Mesenchymal stem cell (in vitro differentiated cells and primary cell): ENCODE data around the gene SLC38A8.

ENCODE experiments used
- DNase-seq: peaks from one replicate; pipeline ENCODE4 v3.0.0-alpha.2; 2013
- H2AFZ ChIP-seq: one replicate; pipeline ENCODE4 v1.6.1; 2013; ENCODE audit warnings: low read depth, mild to moderate bottlenecking, control low read depth, inconsistent platforms, low read length, moderate library complexity
- H2AK5ac ChIP-seq: 2 replicates; pipeline ENCODE4 v1.6.1; 2013; ENCODE audit warnings: low read length, moderate library complexity, mild to moderate bottlenecking, inconsistent platforms; ENCODE audit not compliant: severe bottlenecking
- H2BK120ac ChIP-seq: one replicate; pipeline ENCODE4 v1.6.1; 2013; ENCODE audit warnings: low read depth, mild to moderate bottlenecking, inconsistent platforms, low read length, moderate library complexity
- H2BK12ac ChIP-seq, 2 experiments: one replicate each; pipeline ENCODE4 v1.6.1; 2013; ENCODE audit warnings: inconsistent platforms in 2 of 2, low read length in 2 of 2, mild to moderate bottlenecking in 2 of 2, moderate library complexity in 2 of 2, control low read depth in 1 of 2
- H2BK15ac ChIP-seq: one replicate; pipeline ENCODE4 v1.6.1; 2013; ENCODE audit warnings: mild to moderate bottlenecking, low read depth, inconsistent platforms; ENCODE audit not compliant: poor library complexity, severe bottlenecking
- H2BK5ac ChIP-seq: 2 replicates; pipeline ENCODE4 v1.6.1; 2013; ENCODE audit warnings: low read depth, mild to moderate bottlenecking, low read length, control low read depth, inconsistent platforms; ENCODE audit not compliant: poor library complexity, severe bottlenecking
- H3K14ac ChIP-seq, 2 experiments: one replicate each; pipeline ENCODE4 v1.6.1; 2013; ENCODE audit warnings: inconsistent platforms in 2 of 2, low read length in 2 of 2, control low read depth in 1 of 2, mild to moderate bottlenecking in 1 of 2, moderate library complexity in 1 of 2
- H3K18ac ChIP-seq, 2 experiments: one replicate each; pipeline ENCODE4 v1.6.1; 2013; ENCODE audit warnings: inconsistent platforms in 2 of 2, low read length in 2 of 2, control low read depth in 1 of 2, low read depth in 1 of 2, mild to moderate bottlenecking in 1 of 2
- H3K23ac ChIP-seq, 2 experiments: one replicate each; pipeline ENCODE4 v1.6.1; 2013; ENCODE audit warnings: inconsistent platforms in 2 of 2, low read length in 2 of 2, mild to moderate bottlenecking in 2 of 2, moderate library complexity in 2 of 2, control low read depth in 1 of 2
- H3K27ac ChIP-seq: 2 replicates; pipeline ENCODE4 v1.5.1; 2013; ENCODE audit warnings: mild to moderate bottlenecking, moderate library complexity, low read length, control low read depth, inconsistent platforms; ENCODE audit not compliant: poor library complexity, severe bottlenecking
- H3K27me3 ChIP-seq, 2 experiments: 2 replicates each; pipeline versions ENCODE4 v1.6.1 to v1.7.0; 2013; ENCODE audit warnings: low read length in 2 of 2, mild to moderate bottlenecking in 2 of 2, moderate library complexity in 2 of 2, control low read depth in 1 of 2, inconsistent platforms in 1 of 2; ENCODE audit not compliant: control insufficient read depth in 1 of 2, insufficient read depth in 1 of 2
- H3K36me3 ChIP-seq, 2 experiments: 2 replicates each; pipeline versions ENCODE4 v1.6.1 to v1.7.0; 2013; ENCODE audit warnings: low read length in 2 of 2, control low read depth in 1 of 2, inconsistent platforms in 1 of 2, low read depth in 1 of 2, mild to moderate bottlenecking in 1 of 2; ENCODE audit not compliant: insufficient read depth in 2 of 2, control insufficient read depth in 1 of 2
- H3K4ac ChIP-seq, 2 experiments: one replicate each; pipeline ENCODE4 v1.6.1; 2013; ENCODE audit warnings: inconsistent platforms in 2 of 2, low read length in 2 of 2, mild to moderate bottlenecking in 2 of 2, moderate library complexity in 2 of 2, control low read depth in 1 of 2, low read depth in 1 of 2
- H3K4me1 ChIP-seq: 2 replicates; pipeline ENCODE4 v1.6.1; 2013; ENCODE audit warnings: low read depth, low read length, control low read depth; ENCODE audit not compliant: control insufficient read depth, insufficient read depth
- H3K4me2 ChIP-seq: 2 replicates; pipeline ENCODE4 v1.6.1; 2013; ENCODE audit warnings: low read length, mild to moderate bottlenecking, inconsistent platforms; ENCODE audit not compliant: poor library complexity, severe bottlenecking
- H3K4me3 ChIP-seq, 2 experiments: 2 replicates each; pipeline versions ENCODE4 v1.5.1 to v1.7.0; 2013; ENCODE audit warnings: low read length in 2 of 2, mild to moderate bottlenecking in 2 of 2, control low read depth in 1 of 2, low read depth in 1 of 2; ENCODE audit not compliant: insufficient read depth in 1 of 2
- H3K79me1 ChIP-seq: replicated peaks from 2 replicates; pipeline ENCODE4 v1.6.1; 2013; ENCODE audit warnings: mild to moderate bottlenecking, control low read depth, low read length, inconsistent platforms; ENCODE audit not compliant: poor library complexity, severe bottlenecking
- H3K9ac ChIP-seq: 2 replicates; pipeline ENCODE4 v1.7.0; 2013; ENCODE audit warnings: mild to moderate bottlenecking, low read length, moderate library complexity
- H3K9me3 ChIP-seq: 2 replicates; pipeline ENCODE4 v1.7.0; 2013; ENCODE audit warnings: mild to moderate bottlenecking, low read length; ENCODE audit not compliant: control insufficient read depth
- H4K8ac ChIP-seq: one replicate; pipeline ENCODE4 v1.6.1; 2013; ENCODE audit warnings: inconsistent platforms, mild to moderate bottlenecking, low read length, moderate library complexity
- H4K91ac ChIP-seq: one replicate; pipeline ENCODE4 v1.6.1; 2013; ENCODE audit warnings: mild to moderate bottlenecking, low read length, inconsistent platforms
- WGBS: methylation state at CpG from one replicate; pipeline ENCODE4 v1.1.7; 2013; ENCODE audit warnings: mixed read lengths; 5-methylcytosine and 5-hydroxymethylcytosine counted together

The SLC38A8 gene

GRCh38 chr16:84065536-84066132, 23.0 kb upstream of the SLC38A8 start:
- no peak overlapping the region for H3K4me3 ChIP-seq
- no peak overlapping the region for H3K4ac ChIP-seq
- no peak overlapping the region for H2AK5ac ChIP-seq
- no peak overlapping the region for H2AFZ ChIP-seq
- no peak overlapping the region for H2BK5ac ChIP-seq
- H2BK15ac ChIP-seq = no peak overlapping the region
- H4K91ac ChIP-seq = no peak overlapping the region
- H3K4me1 ChIP-seq = no peaks in the 10 kb centered on the region
- no peak overlapping the region for H3K4me2 ChIP-seq
- peaks cover 57 to 89% of the 10 kb centered on the region in 2 experiments for H3K36me3 ChIP-seq
- H3K79me1 ChIP-seq = peaks cover 12% of the 10 kb centered on the region
- WGBS = 37% methylated on average over 9 of the region's 12 CpGs
- H2BK12ac ChIP-seq = no peak overlapping the region
- no peak overlapping the region for H4K8ac ChIP-seq
- H3K27me3 ChIP-seq = no peaks in the 10 kb centered on the region
- no peak overlapping the region for H2BK120ac ChIP-seq
- no peaks in the 10 kb centered on the region for H3K9me3 ChIP-seq
- no peak overlapping the region for H3K27ac ChIP-seq
- peak; percentile 66 for DNase-seq
- no peak overlapping the region for H3K23ac ChIP-seq
- no peak overlapping the region for H3K18ac ChIP-seq
- no peak overlapping the region for H3K14ac ChIP-seq
- H3K9ac ChIP-seq = no peak overlapping the region

- 78% methylated on average over 3 of the region's 4 CpGs for WGBS
Measured at GRCh38 chr16:84063980-84064379, 21.4 kb upstream of the SLC38A8 start.

GRCh38 chr16:84062734-84063640, 20.4 kb upstream of the SLC38A8 start:
- no peak overlapping the region for H3K18ac ChIP-seq
- no peak overlapping the region for H3K27ac ChIP-seq
- H3K4me3 ChIP-seq = no peak overlapping the region
- peaks cover 57 to 89% of the 10 kb centered on the region in 2 experiments for H3K36me3 ChIP-seq
- H2AK5ac ChIP-seq = no peak overlapping the region
- H3K4me1 ChIP-seq = no peaks in the 10 kb centered on the region
- DNase-seq = peak; percentile 81
- no peak overlapping the region for H3K14ac ChIP-seq
- H3K4ac ChIP-seq = no peak overlapping the region
- no peak overlapping the region for H2BK120ac ChIP-seq
- no peak overlapping the region for H3K23ac ChIP-seq
- H3K9ac ChIP-seq = peak overlapping the region; percentile 49
- peaks cover 14% of the 10 kb centered on the region for H3K79me1 ChIP-seq
- no peak overlapping the region for H3K4me2 ChIP-seq
- no peak overlapping the region for H2BK15ac ChIP-seq
- WGBS = 55% methylated on average over 24 of the region's 25 CpGs
- H2AFZ ChIP-seq = no peak overlapping the region
- H2BK12ac ChIP-seq = no peak overlapping the region
- no peak overlapping the region for H2BK5ac ChIP-seq
- no peak overlapping the region for H4K91ac ChIP-seq
- H3K9me3 ChIP-seq = no peaks in the 10 kb centered on the region
- no peaks in the 10 kb centered on the region for H3K27me3 ChIP-seq
- H4K8ac ChIP-seq = peak overlapping the region; percentile 19

More at GRCh38 chr16:84063980-84064379, 21.4 kb upstream of the SLC38A8 start:
- H2BK12ac ChIP-seq = no peak overlapping the region
- no peak overlapping the region for H2AFZ ChIP-seq
- no peak overlapping the region for H4K91ac ChIP-seq
- H3K23ac ChIP-seq = no peak overlapping the region
- no peaks in the 10 kb centered on the region for H3K9me3 ChIP-seq
- no peaks in the 10 kb centered on the region for H3K27me3 ChIP-seq
- no peak overlapping the region for H2AK5ac ChIP-seq
- no peaks in the 10 kb centered on the region for H3K4me1 ChIP-seq
- H3K4me2 ChIP-seq = no peak overlapping the region
- peaks cover 58 to 89% of the 10 kb centered on the region in 2 experiments for H3K36me3 ChIP-seq
- no peak overlapping the region for H3K9ac ChIP-seq
- no peak for DNase-seq
- H3K18ac ChIP-seq = no peak overlapping the region
- H4K8ac ChIP-seq = no peak overlapping the region
- no peak overlapping the region for H3K4ac ChIP-seq
- H3K14ac ChIP-seq = no peak overlapping the region
- H3K4me3 ChIP-seq = no peak overlapping the region
- peaks cover 17% of the 10 kb centered on the region for H3K79me1 ChIP-seq
- H2BK120ac ChIP-seq = no peak overlapping the region
- no peak overlapping the region for H3K27ac ChIP-seq
- no peak overlapping the region for H2BK15ac ChIP-seq
- no peak overlapping the region for H2BK5ac ChIP-seq

- 88% methylated on average over 7 of the region's 7 CpGs for WGBS
- Histone ChIP-seq H3K4me2 (no peak overlapping the region), H3K27me3 (no peaks in the 10 kb centered on the region), H3K27ac (no peak overlapping the region), H3K4me1 (no peaks in the 10 kb centered on the region), H2BK12ac (no peak overlapping the region), H4K8ac (no peak overlapping the region), H4K91ac (no peak overlapping the region), H3K9ac (no peak overlapping the region), H2BK5ac (no peak overlapping the region), H3K79me1 (peaks cover 14% of the 10 kb centered on the region), H2BK15ac (no peak overlapping the region), H3K36me3 (peaks cover 57 to 89% of the 10 kb centered on the region in 2 experiments), H3K14ac (no peak overlapping the region), H3K4ac (no peak overlapping the region), H3K4me3 (no peak overlapping the region), H2AFZ (no peak overlapping the region), H3K18ac (no peak overlapping the region), H2BK120ac (no peak overlapping the region), H2AK5ac (no peak overlapping the region), H3K9me3 (no peaks in the 10 kb centered on the region), H3K23ac (no peak overlapping the region)
- no peak for DNase-seq
Measured at GRCh38 chr16:84061236-84061819, 18.7 kb upstream of the SLC38A8 start.
